ENCODE data around the gene SEMA5B.

GRCh38 chr3:123020709-123021108, 6.9 kb downstream of the SEMA5B start:
- TF ChIP-seq ZNF274 (IDR thresholded peaks at IDR 0.05; ENCODE audit: low read depth, low read length) (no peak), SUZ12 (IDR thresholded peaks at IDR 0.05; ENCODE audit: extremely low read depth, insufficient read depth, insufficient read length) (no peak), YY1 (IDR thresholded peaks at IDR 0.05; ENCODE audit: insufficient read depth, insufficient read length) (no peak)

Measured in NT2/D1 (cell line).